C4-2B (cell line): ENCODE measurements around the gene LEPROT.

Experiments
- CTCF ChIP-seq: fragments of 450-650 bp; conservative IDR thresholded peaks from 2 replicates; pipeline ENCODE4 v1.5.1; 2017; ENCODE audit warnings: mild to moderate bottlenecking
- ZFX ChIP-seq: fragments of 450-650 bp; IDR thresholded peaks from 2 replicates; pipeline ENCODE4 v1.6.1; 2017

GRCh38 chr1:65414538-65414937 lies 5.9 kb upstream of the LEPROT start:
- no peak for TF ChIP-seq CTCF
- no peak for TF ChIP-seq ZFX
